ES-I3 (cell line): ENCODE results near the gene RBM47.

Experiments
- H3K36me3 ChIP-seq: 2 replicates; pipeline ENCODE4 v1.6.1; 2013; ENCODE audit warnings: mild to moderate bottlenecking, low read length, control low read depth, moderate library complexity; ENCODE audit not compliant: insufficient read depth
- H3K4me1 ChIP-seq: 2 replicates; pipeline ENCODE4 v1.6.1; 2013; ENCODE audit warnings: mild to moderate bottlenecking, control low read depth, low read length; ENCODE audit not compliant: insufficient read depth
- H3K9ac ChIP-seq: 2 replicates; pipeline ENCODE4 v1.6.1; 2013; ENCODE audit warnings: low read depth, mild to moderate bottlenecking, low read length, moderate library complexity
- H3K9me3 ChIP-seq: 2 replicates; pipeline ENCODE4 v1.6.1; 2013; ENCODE audit warnings: mild to moderate bottlenecking, low read length, moderate library complexity; ENCODE audit not compliant: control insufficient read depth, insufficient read depth

The RBM47 gene

DNA sequence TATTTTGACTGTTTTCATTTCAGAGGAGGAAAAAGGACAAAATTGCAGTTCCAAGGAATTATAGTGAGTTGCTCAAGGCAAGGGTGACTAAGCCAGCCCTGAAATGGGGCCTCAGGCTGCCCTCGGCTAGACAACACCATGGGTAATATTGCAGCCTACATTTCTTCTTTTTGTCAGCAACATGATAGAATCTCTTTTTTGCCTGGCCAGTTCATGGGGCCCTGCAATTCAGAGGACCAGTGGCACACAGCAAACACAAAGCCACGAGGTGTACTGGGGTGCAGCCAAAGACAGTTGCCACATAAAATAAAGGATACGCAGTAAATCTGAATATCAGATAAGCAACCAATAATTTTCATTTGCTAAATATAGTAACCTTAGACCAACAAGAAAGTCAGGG is 41.8 kb downstream of the RBM47 start:
- no peak overlapping the region for H3K9ac ChIP-seq
- H3K36me3 ChIP-seq = peaks cover 4% of the 10 kb centered on the region; the same call in 1 of the 2 replicates
- H3K9me3 ChIP-seq = no peaks in the 10 kb centered on the region
- H3K4me1 ChIP-seq = peaks cover 26% of the 10 kb centered on the region

DNA sequence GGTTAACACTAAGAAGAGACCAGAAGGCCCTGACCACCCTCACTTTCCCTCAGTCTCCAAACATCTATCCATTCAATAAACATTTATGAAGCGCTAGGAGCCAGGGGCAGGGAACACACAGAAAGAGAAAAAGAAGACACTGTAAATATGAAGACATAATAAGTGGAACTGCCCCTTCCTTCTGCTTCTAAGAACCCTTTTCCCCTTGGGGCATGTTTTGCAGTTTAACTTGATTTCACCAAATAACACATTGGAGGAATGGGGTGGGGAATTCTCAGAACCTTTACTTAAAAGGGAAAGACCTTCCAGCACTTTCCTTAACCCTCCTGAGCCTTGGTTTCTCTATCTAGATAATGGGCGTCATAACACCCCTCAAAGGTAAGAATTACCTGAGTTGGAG is 42.3 kb downstream of the RBM47 start:
- Histone ChIP-seq H3K36me3 (peaks cover 4% of the 10 kb centered on the region; the same call in 1 of the 2 replicates), H3K4me1 (peaks cover 26% of the 10 kb centered on the region), H3K9ac (no peak overlapping the region)

GRCh38 chr4:40586729-40587128 is 42.9 kb downstream of the RBM47 start:
- H3K36me3 ChIP-seq = peaks cover 4% of the 10 kb centered on the region; the same call in 1 of the 2 replicates
- peaks cover 26% of the 10 kb centered on the region for H3K4me1 ChIP-seq
- no peak overlapping the region for H3K9ac ChIP-seq
- no peaks in the 10 kb centered on the region for H3K9me3 ChIP-seq

More for the DNA sequence above, 42.3 kb downstream of the RBM47 start:
- no peaks in the 10 kb centered on the region for H3K9me3 ChIP-seq

- H3K36me3 ChIP-seq = peaks cover 4% of the 10 kb centered on the region; the same call in 1 of the 2 replicates
Measured at GRCh38 chr4:40586034-40586433, 43.6 kb downstream of the RBM47 start.

DNA sequence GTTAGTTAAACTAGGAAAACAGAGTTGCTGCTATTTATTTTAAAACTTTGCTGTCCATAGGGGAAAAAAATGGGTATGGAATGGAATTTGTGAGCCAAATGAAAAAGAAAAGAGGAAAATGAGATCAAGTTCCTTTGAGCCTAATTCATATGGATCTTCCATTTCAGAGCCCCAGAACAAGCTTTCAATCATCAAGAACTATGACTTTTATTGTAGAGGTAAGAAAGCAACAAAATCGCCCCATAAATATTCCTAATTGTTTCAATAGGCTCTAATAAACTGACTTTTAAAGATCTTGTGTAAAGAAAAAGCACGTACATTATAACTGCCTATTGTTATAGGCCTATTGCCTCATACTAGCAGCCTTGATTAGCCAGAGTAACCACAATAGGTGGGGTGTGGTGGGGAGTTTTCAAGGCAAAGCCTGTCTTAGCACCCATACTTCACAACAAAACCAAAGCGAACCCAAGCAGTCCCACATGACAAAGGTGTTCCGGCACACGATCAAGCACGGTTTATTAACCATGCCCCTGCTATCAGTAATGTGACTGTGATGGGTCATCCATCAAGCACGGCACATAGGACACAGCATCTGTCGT is 44.4 kb downstream of the RBM47 start:
- H3K9me3 ChIP-seq = no peaks in the 10 kb centered on the region
- no peak overlapping the region for H3K9ac ChIP-seq
- peaks cover 26% of the 10 kb centered on the region for H3K4me1 ChIP-seq
- H3K36me3 ChIP-seq = no peaks in the 10 kb centered on the region; the same call in 1 of the 2 replicates

More at GRCh38 chr4:40586034-40586433, 43.6 kb downstream of the RBM47 start:
- Histone ChIP-seq H3K9ac (no peak overlapping the region), H3K9me3 (no peaks in the 10 kb centered on the region), H3K4me1 (peaks cover 26% of the 10 kb centered on the region)

- Histone ChIP-seq H3K4me1 (peaks cover 26% of the 10 kb centered on the region), H3K9ac (no peak overlapping the region), H3K36me3 (no peaks in the 10 kb centered on the region; the same call in 1 of the 2 replicates), H3K9me3 (no peaks in the 10 kb centered on the region)
Measured at GRCh38 chr4:40584517-40585141, 45.0 kb downstream of the RBM47 start.

- Histone ChIP-seq H3K4me1 (peaks cover 26% of the 10 kb centered on the region), H3K9ac (no peak overlapping the region), H3K9me3 (no peaks in the 10 kb centered on the region), H3K36me3 (no peaks in the 10 kb centered on the region; the same call in 1 of the 2 replicates)
Measured at GRCh38 chr4:40583850-40584439, 45.7 kb downstream of the RBM47 start.

DNA sequence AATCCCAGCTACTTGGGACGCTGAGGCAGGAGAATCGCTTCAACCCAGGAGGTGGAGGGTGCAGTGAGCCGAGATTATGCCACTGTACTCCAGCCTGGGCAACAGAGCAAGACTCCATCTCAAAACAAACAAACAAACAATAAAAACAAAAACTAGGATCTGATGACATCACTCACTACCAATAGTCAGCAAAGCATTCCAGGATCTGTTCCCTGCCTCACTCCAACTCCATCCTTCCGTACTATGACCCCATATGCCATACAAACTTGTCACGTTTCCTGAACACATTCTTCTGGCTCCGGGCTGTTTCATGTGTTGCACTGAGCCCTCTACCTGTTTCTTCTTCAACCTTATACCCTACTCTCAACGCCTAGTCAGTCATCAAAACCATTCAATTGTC is 47.3 kb downstream of the RBM47 start:
- Histone ChIP-seq H3K36me3 (no peaks in the 10 kb centered on the region; the same call in 1 of the 2 replicates), H3K9me3 (no peaks in the 10 kb centered on the region), H3K4me1 (peaks cover 27% of the 10 kb centered on the region), H3K9ac (no peak overlapping the region)

DNA sequence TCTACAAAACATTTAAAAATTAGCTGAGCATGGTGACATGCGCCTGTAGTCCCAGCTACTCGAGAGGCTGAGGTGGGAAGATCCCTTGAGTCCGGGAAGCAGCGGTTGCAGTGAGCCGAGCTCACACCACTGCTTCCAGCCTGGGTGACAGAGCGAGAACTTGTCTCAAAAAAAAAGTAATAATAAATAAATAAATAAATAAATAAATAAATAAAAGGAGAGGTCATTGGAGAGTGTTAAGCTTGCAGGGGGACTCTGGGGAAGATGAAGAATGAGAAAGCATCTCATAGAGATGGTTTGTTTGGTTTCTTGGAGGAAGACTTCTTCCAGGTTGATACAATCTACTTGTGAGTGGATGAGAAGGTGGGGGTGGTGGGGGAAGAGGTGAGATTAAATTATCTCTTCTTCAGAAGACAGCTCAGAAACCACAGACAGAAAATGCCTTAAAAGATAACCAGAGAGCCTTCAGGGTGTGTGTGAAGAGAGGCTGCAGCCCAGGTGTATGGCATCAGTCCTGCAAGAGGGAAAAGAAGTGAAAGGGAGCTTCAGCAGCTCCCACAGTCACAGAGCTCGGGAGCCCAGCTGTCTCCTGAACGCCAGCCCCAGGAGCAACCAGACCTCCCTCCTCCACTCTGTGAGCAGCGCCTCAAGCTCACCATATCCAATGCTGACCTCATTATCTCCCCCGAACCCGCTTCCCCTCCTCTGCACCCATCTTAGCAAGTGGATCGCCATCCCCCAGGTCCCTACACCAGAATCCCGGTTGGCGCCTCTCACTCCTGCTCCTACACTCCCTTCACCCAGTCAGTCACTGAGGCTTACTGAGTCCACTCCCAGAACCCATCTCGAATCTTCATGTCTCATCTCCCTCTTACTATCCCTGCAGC is 48.2 kb downstream of the RBM47 start:
- Histone ChIP-seq H3K4me1 (peaks cover 24% of the 10 kb centered on the region), H3K36me3 (no peaks in the 10 kb centered on the region; the same call in 1 of the 2 replicates), H3K9me3 (no peaks in the 10 kb centered on the region), H3K9ac (no peak overlapping the region)

GRCh38 chr4:40579983-40580382 is 49.7 kb downstream of the RBM47 start:
- Histone ChIP-seq H3K36me3 (no peaks in the 10 kb centered on the region; the same call in 1 of the 2 replicates), H3K9ac (no peak overlapping the region), H3K9me3 (no peaks in the 10 kb centered on the region), H3K4me1 (peaks cover 16% of the 10 kb centered on the region; the same call in 1 of the 2 replicates)

DNA sequence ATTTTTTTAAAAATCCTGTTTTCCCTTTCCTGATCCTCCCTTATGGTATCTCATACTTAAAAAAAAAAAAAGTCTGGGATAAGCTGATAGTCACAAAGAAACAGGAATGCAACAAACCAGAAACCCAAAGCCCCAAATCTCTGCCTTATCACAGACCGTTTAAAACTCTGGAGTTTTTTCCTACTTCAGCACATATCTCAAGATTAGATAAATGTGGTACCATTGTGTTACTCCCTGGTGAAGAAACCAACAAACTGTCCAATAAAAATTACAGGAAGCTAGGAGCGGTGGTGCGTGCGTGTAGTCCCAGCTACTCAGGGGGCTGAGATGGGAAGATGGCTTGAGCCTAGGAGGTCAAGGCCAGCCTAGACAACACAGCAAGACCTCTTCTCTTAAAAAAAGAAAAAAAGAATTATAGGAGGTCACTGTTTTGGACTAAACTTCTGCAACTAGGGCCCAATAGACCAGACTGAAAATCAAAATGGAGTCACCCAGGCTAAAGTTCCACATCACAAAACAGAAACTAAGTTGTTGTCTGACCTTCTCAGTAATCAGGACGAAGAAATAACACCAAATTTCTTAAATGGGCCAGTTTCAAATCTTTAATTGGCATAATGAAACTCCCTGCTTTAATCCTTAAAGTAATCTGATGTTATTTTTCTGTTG is 51.9 kb downstream of the RBM47 start:
- H3K9ac ChIP-seq = no peak overlapping the region
- H3K9me3 ChIP-seq = no peaks in the 10 kb centered on the region
- H3K4me1 ChIP-seq = peaks cover 16% of the 10 kb centered on the region; the same call in 1 of the 2 replicates
- H3K36me3 ChIP-seq = no peaks in the 10 kb centered on the region

DNA sequence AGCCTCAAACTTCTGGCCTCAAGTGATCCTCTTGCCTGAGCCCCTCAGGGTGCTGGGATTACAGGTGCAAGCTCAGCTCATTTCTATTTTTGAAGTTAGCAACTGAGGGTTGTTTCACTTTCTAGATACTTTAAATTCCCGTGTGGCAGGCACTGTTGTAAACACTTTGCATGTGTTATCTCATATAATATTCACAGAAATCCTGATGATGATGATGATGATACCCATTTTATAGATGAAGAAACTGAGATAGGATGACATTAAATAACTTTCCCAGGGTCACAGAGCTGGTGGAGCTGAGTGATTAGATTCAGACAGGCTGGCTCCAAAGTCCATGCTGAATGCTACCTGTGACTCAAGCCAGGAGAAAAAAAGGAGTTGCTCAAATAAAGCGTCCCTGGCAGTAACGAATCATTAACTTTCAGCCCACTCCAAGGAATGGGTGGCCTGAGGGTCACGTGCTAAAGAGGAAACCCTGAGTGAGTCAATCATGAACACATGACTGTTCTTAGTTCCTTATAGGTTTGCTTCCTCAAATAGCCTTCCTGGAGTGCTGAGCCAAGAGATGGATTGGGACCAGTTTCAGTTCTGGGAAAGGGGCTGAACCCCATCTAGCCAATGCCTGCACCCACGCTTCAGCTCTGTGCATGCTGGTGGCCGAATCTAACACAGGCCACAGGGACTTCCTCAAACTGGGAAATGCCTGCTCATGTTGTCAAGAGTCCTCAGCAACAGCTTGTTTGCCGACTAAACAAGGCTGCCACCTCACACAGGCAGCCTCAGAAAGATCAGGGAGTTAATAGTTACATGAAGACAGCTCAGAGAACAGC is 52.8 kb downstream of the RBM47 start:
- H3K4me1 ChIP-seq = peaks cover 16% of the 10 kb centered on the region; the same call in 1 of the 2 replicates
- no peaks in the 10 kb centered on the region for H3K9me3 ChIP-seq
- no peaks in the 10 kb centered on the region for H3K36me3 ChIP-seq
- no peak overlapping the region for H3K9ac ChIP-seq

DNA sequence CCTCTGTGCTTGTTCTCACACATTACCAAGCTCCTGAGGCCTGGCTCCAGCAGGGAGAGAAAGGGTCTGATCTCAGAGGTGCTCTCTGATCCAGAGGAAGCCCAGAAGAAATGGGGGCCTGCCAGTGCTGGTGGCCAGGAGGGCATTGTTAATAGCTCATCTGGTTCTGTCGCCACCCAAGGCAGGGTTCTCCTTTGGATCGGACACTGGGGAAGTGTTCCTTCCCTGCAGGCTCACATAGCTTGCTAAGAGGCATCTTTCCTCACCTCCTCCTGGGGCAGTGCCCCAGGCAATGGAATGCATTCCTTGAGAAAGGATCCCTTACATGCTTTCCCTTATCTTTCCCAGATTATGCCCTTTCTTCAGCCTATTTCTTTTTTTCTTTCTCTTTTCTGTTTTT is 53.8 kb downstream of the RBM47 start:
- Histone ChIP-seq H3K9ac (no peak overlapping the region), H3K36me3 (no peaks in the 10 kb centered on the region), H3K9me3 (no peaks in the 10 kb centered on the region), H3K4me1 (peaks cover 16% of the 10 kb centered on the region; the same call in 1 of the 2 replicates)
